Large intestine (tissue), 3 donors: ENCODE measurements around the gene AEN. TPM values are rescaled to one million over a fixed set of nuclear protein-coding genes. Genes with fewer than 3 reads are reported as not detected.

Source experiments
- DNase-seq, 2 donors: peaks; one replicate each; pipeline versions ENCODE4 v3.0.0 to v3.0.0-alpha.2; 2013
- H3K27ac ChIP-seq: one replicate; pipeline ENCODE4 v1.5.1; 2013; ENCODE audit warnings: low read length
- H3K27me3 ChIP-seq: 2 replicates; pipeline ENCODE4 v1.6.1; 2013; ENCODE audit warnings: low read length; ENCODE audit not compliant: control insufficient read depth, insufficient read depth
- H3K36me3 ChIP-seq: 2 replicates; pipeline ENCODE4 v1.6.1; 2013; ENCODE audit warnings: low read length; ENCODE audit not compliant: control insufficient read depth, insufficient read depth
- H3K4me1 ChIP-seq: one replicate; pipeline ENCODE4 v1.6.1; 2013; ENCODE audit warnings: low read length; ENCODE audit not compliant: control insufficient read depth, insufficient read depth
- H3K4me3 ChIP-seq: one replicate; pipeline ENCODE4 v1.5.1; 2013; ENCODE audit warnings: low read length
- H3K9me3 ChIP-seq: one replicate; pipeline ENCODE4 v1.6.1; 2013; ENCODE audit warnings: mild to moderate bottlenecking, low read depth, low read length, moderate library complexity; ENCODE audit not compliant: control insufficient read depth
- WGBS: methylation state at CpG from one replicate; pipeline ENCODE4 v1.1.5; 2013; ENCODE audit warnings: low lambda C conversion rate; ENCODE audit not compliant: insufficient coverage; 5-methylcytosine and 5-hydroxymethylcytosine counted together
- polyA plus RNA-seq: library from polyadenylated mRNA; unstranded; fragments of 120-200 nt; gene quantifications from one replicate; pipeline ENCODE4 v1.2.1, GENCODE V29; 2013

Gene AEN
- polyA plus RNA-seq, 1 donor = 8.2 TPM

DNA sequence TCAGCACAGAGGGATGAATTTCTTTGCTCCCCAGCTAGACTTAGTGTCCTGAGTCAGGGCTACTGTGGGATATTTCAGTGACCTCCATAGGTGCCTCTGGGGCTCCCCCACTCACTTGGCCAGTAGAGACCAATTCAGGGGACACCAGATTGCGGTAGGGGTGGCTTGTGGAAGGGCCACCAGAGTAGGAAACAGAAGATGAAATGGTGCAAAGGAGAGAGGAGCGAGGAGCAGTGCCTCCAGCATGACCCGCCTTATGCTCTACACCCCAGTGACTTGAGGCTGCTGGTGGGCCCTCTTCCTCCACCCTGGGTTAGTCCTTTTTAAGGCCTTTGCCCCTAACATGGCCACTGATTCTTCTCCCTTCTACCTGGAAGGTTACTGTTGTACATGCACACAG is 2.5 kb downstream of the AEN start:
- WGBS = no CpG with 5 or more reads among the region's 3 CpGs

DNA sequence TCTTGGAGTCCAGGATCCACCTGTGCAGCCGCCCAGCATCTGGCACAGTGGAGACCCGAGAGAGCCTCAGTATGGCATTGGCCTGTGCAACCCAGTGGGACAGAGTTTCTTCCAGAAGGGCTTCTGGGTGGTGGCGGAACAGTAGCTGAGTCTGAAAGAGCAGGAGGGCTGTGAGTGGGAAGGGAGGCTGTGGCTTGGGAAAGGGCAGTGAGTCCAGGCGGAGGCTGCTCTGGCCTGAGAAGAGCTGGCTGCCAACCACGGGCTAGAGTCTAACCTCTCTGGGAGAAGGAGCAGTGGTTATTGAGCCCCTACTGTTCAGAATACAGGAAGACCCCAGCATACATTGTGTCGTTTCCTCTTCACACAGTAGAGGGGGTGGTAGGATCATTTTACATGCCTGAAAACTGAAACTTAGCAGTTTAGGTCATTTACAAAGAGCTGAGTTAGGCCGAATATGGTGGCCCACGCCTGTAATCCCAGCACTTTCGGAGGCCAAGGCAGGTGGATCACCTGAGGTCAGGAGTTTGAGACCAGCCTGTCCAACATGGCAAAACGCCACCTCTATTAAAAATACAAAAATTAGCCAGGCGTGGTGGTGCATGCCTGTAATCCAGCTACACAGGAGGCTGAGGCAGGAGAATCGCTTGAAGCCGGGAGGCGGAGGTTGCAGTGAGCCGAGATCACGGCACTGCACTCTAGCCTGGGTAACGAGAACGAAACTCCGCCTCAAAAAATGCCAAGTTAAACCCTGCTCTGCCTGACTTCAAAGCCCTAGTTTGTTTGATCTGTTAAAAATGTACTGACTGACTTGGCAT is 3.2 kb downstream of the AEN start:
- WGBS = 0% methylated on average over 1 of the region's 19 CpGs
- H3K4me1 ChIP-seq = peaks cover 6% of the 10 kb centered on the region
- no peak for DNase-seq

More for the DNA sequence above, 2.5 kb downstream of the AEN start:
- H3K27ac ChIP-seq = no peak overlapping the region
- no peak overlapping the region for H3K4me3 ChIP-seq
- no peak for DNase-seq
- peaks cover 6% of the 10 kb centered on the region for H3K4me1 ChIP-seq
- H3K36me3 ChIP-seq = peaks cover 17% of the 10 kb centered on the region
- no peaks in the 10 kb centered on the region for H3K9me3 ChIP-seq
- no peaks in the 10 kb centered on the region for H3K27me3 ChIP-seq

DNA sequence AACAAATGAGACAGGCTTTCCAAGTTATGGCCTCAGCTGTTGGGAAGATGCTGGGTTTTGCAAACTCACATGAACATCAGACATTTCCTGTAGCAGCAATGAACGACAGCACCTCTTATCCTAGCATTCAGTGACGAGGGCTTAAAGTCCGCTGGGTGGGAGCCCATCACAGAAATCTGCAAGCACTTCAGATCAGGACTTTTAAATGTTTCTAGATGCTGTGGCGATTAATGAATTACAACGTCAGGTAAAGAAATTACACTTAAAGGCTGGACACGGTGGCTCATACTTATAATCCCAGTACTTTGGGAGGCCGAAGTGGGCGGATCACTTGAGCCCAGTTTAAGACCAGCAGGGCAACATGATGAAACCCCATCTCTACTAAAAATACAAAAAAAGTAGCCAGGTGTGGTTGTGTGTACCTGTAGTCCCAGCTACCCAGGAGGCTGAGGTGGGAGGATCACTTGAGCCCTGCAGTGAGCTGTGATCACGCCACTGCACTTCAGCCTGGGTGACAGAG is 3.9 kb downstream of the AEN start:
- no CpG with 5 or more reads among the region's 9 CpGs for WGBS
- peaks cover 7% of the 10 kb centered on the region for H3K4me1 ChIP-seq
- peaks cover 30% of the 10 kb centered on the region for H3K36me3 ChIP-seq
- no peak overlapping the region for H3K4me3 ChIP-seq
- no peak overlapping the region for H3K27ac ChIP-seq
- H3K9me3 ChIP-seq = no peaks in the 10 kb centered on the region
- DNase-seq = no peak
- H3K27me3 ChIP-seq = no peaks in the 10 kb centered on the region

More for the DNA sequence above, 3.2 kb downstream of the AEN start:
- Histone ChIP-seq H3K9me3 (no peaks in the 10 kb centered on the region), H3K27ac (no peak overlapping the region), H3K27me3 (no peaks in the 10 kb centered on the region), H3K4me3 (no peak overlapping the region), H3K36me3 (peaks cover 25% of the 10 kb centered on the region)

DNA sequence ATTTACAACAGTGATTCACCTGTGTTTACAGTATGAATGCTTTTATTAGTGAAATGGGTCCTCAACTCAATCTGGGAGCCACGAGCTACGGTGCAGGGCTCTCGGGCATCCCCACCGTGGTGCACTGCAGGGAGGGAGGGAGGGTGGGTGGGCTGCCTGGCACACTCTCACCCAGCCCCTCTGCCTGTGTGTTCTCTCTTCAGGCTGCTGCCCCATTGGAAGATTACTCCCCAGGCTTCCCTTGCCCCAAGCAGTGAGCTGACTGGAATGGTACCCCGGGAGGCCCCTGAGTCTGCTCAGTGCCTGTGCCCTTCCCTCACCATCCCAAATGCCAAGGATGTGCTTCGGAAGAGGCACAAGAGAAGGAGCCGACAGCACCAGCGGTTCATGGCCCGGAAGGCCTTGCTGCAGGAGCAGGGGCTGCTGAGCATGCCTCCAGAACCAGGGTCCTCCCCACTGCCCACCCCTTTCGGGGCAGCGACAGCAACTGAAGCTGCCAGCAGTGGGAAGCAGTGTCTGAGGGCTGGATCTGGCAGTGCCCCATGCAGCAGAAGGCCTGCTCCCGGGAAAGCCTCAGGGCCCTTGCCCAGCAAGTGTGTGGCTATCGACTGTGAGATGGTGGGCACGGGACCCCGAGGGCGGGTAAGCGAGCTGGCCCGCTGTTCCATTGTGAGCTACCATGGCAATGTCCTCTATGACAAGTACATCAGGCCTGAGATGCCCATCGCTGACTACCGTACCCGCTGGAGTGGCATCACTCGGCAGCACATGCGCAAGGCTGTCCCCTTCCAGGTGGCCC is 5.0 kb downstream of the AEN start:
- WGBS = no CpG with 5 or more reads among the region's 23 CpGs
- Histone ChIP-seq H3K27me3 (no peaks in the 10 kb centered on the region), H3K36me3 (peaks cover 39% of the 10 kb centered on the region), H3K4me1 (peaks cover 13% of the 10 kb centered on the region), H3K27ac (no peak overlapping the region), H3K4me3 (no peak overlapping the region), H3K9me3 (no peaks in the 10 kb centered on the region)
- no peak for DNase-seq

DNA sequence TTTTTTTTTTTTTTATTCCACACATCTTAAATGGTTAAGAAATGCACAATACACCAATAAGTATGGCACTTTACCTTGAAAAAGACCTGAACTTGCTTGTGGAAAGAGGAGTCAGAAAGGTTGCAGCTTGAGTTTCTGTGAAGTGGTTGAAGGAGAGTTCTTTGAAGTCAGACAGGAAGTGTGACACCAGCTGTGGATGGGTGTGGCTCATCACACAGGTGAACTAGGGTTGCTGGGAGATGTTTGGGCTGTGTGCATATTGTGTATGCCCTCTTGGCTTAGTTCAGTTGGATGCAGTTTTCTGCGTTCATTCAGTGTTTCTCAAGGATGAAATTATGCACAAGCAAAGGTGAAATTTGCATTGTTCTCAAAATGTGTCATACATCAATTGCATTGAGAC is 6.3 kb downstream of the AEN start:
- Histone ChIP-seq H3K36me3 (peaks cover 45% of the 10 kb centered on the region), H3K4me3 (no peak overlapping the region), H3K9me3 (no peaks in the 10 kb centered on the region), H3K27me3 (no peaks in the 10 kb centered on the region), H3K27ac (no peak overlapping the region), H3K4me1 (peaks cover 6% of the 10 kb centered on the region)
- no CpG with 5 or more reads among the region's 1 CpG for WGBS
- no peak for DNase-seq

DNA sequence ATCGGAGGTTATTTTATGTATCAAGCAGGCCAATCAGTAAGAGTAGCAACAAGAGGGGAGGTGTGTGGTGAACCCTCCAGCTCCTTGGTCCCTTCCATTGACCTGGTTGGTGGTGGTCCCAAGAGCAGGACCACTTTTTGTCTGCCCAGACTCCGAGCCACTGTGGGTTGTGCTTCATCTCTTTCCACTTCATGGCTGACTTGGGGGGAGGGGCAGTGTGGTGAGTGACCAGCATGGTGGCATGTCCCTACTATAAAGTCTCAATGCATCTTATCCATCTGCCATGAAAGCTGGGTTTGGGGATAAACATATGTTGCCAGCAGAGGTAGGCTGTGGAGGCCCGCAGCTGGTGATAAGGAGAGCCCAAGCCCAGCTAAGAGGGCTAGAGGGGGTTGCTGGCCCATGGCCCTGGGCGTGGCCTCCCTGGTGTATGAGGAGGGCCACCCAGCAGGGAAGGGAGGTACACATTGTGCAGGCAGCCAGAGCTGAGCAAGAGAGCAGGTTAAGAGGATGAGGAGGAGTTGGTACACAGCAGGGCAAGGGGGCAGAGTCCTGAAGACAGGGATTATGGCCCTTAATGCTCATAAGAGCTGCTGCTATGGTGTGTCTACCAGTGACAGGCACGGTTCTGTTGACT is 7.0 kb downstream of the AEN start:
- Histone ChIP-seq H3K4me3 (no peak overlapping the region), H3K27ac (no peak overlapping the region), H3K27me3 (no peaks in the 10 kb centered on the region), H3K36me3 (peaks cover 45% of the 10 kb centered on the region), H3K9me3 (no peaks in the 10 kb centered on the region), H3K4me1 (peaks cover 6% of the 10 kb centered on the region)
- no peak for DNase-seq
- WGBS = no CpG with 5 or more reads among the region's 5 CpGs

DNA sequence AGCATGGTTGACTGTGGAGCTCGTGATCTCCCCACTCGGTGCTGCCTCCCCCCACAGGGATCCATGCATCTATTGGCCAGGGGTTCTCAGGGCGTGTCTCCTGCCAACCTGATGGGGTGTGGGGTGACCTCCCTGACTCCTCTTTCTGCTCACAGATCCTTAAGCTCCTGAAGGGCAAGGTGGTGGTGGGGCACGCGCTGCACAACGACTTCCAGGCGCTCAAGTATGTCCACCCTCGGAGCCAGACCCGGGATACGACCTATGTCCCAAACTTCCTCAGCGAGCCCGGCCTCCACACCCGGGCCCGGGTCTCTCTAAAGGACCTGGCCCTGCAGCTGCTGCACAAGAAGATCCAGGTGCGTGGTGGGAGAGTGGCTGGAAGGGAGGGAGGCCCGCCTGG is 7.9 kb downstream of the AEN start:
- no peaks in the 10 kb centered on the region for H3K9me3 ChIP-seq
- H3K36me3 ChIP-seq = peaks cover 45% of the 10 kb centered on the region
- DNase-seq = no peak
- H3K4me1 ChIP-seq = peaks cover 6% of the 10 kb centered on the region
- WGBS = no CpG with 5 or more reads among the region's 16 CpGs
- H3K27ac ChIP-seq = no peak overlapping the region
- H3K4me3 ChIP-seq = no peak overlapping the region
- no peaks in the 10 kb centered on the region for H3K27me3 ChIP-seq

DNA sequence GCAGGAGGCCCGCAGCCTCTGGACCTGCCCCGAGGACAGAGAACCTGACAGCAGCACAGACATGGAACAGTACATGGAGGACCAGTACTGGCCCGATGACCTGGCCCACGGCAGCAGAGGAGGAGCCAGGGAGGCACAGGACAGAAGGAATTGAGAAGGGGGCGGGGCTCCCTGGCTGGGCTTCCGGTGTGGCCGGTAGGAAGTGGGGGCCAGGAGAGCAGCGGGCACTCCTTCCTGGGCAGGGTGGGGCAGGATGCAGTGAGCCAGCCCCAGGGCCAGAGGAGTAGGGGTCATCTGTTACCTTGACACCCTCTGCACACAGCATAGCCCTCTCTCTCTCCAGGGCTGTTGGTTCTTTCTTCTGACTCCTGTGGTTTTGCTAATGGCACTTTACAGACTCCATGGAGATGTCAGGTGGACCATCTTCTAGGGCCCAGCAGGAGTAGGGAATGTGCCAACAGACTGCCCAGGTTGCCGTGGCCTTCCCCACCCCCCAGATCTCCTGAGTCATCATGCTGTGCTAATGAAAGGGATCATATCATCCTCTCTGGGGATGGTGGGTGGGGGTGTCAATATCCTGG is 9.1 kb downstream of the AEN start:
- peaks cover 6% of the 10 kb centered on the region for H3K4me1 ChIP-seq
- H3K9me3 ChIP-seq = no peaks in the 10 kb centered on the region
- no CpG with 5 or more reads among the region's 9 CpGs for WGBS
- H3K27ac ChIP-seq = no peak overlapping the region
- no peaks in the 10 kb centered on the region for H3K27me3 ChIP-seq
- peaks cover 45% of the 10 kb centered on the region for H3K36me3 ChIP-seq
- no peak for DNase-seq
- H3K4me3 ChIP-seq = no peak overlapping the region

DNA sequence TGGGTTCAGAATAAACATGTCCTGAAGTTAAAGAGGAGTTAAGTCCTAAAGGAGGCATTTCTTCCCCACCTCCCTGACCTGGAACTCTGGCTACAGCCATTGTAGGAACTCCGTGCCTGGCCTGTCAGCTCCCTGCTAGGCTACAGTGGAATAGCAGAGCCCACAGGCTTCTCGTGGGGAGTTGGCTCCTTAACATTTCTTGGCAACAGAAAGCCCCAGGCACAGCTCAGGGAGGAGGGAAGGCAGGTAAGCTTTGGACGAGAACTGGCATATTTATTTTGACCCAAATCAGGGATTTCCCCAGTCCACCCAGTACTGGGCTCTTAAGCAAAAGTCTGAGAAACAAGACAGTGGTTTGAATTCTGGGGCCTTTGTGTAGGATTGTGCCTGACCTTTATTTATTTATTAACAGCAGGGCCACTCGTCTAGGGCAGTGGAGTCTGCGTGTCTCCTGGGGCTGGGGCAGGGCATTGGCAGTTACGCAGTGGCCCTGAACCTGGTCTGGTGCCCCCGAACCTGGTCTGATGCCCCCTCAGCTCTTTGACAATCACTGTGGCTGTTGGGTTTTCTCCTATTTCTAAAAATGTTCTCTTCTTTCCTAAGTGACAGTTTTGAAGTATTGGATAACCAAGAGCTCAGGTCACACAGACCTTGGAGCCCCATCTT is 9.8 kb downstream of the AEN start:
- no peaks in the 10 kb centered on the region for H3K27me3 ChIP-seq
- peaks cover 43% of the 10 kb centered on the region for H3K36me3 ChIP-seq
- WGBS = no CpG with 5 or more reads among the region's 7 CpGs
- no peaks in the 10 kb centered on the region for H3K9me3 ChIP-seq
- H3K27ac ChIP-seq = no peak overlapping the region
- no peak overlapping the region for H3K4me3 ChIP-seq
- H3K4me1 ChIP-seq = peaks cover 6% of the 10 kb centered on the region
- no peak for DNase-seq
